Smooth muscle cell (in vitro differentiated cells): ENCODE measurements around the gene FAM3D. TPM values are rescaled to one million over a fixed set of nuclear protein-coding genes. Genes with fewer than 3 reads are reported as not detected.

Experiments used
- DNase-seq: peaks from one replicate; lab custom pipeline; 2025; ENCODE audit not compliant: unreplicated experiment; lab: John Stamatoyannopoulos, UW
- H2AFZ ChIP-seq: fragments of 200-600 bp; sonication (generic); 2 replicates; pipeline ENCODE4 v1.6.0; 2016; ENCODE audit warnings: antibody characterized with exemption, low read depth, mild to moderate bottlenecking
- H3F3A ChIP-seq: fragments of 200-600 bp; sonication (generic); 2 replicates; pipeline ENCODE4 v1.6.0; 2017; ENCODE audit warnings: antibody characterized with exemption, low read depth
- H3K27ac ChIP-seq: fragments of 200-600 bp; sonication (generic); 2 replicates; pipeline ENCODE4 v1.5.1; 2016; ENCODE audit warnings: low read depth, mild to moderate bottlenecking
- H3K27me3 ChIP-seq: fragments of 200-600 bp; sonication (generic); 2 replicates; pipeline ENCODE4 v1.6.1; 2016; ENCODE audit warnings: low read depth, mild to moderate bottlenecking
- H3K36me3 ChIP-seq: fragments of 200-600 bp; sonication (generic); 2 replicates; pipeline ENCODE4 v1.5.1; 2016; ENCODE audit warnings: low read depth
- H3K4me1 ChIP-seq: fragments of 200-600 bp; sonication (generic); 2 replicates; pipeline ENCODE4 v1.5.1; 2016; ENCODE audit warnings: low read depth
- H3K4me2 ChIP-seq: fragments of 200-600 bp; sonication (generic); 2 replicates; pipeline ENCODE4 v1.6.0; 2016; ENCODE audit warnings: mild to moderate bottlenecking
- H3K4me3 ChIP-seq: fragments of 200-600 bp; sonication (generic); 2 replicates; pipeline ENCODE4 v1.5.1; 2016; ENCODE audit warnings: mild to moderate bottlenecking
- H3K79me2 ChIP-seq: fragments of 200-600 bp; sonication (generic); 2 replicates; pipeline ENCODE4 v1.6.0; 2016; ENCODE audit warnings: low read depth, mild to moderate bottlenecking
- H3K9ac ChIP-seq: fragments of 200-600 bp; sonication (generic); 2 replicates; pipeline ENCODE4 v1.6.0; 2016; ENCODE audit warnings: low read depth
- H3K9me3 ChIP-seq: fragments of 200-600 bp; sonication (generic); replicated peaks from 2 replicates; pipeline ENCODE4 v1.5.1; 2016; ENCODE audit warnings: low read depth
- H4K20me1 ChIP-seq: fragments of 200-600 bp; sonication (generic); 2 replicates; pipeline ENCODE4 v1.6.0; 2016; ENCODE audit warnings: low read depth
- WGBS: methylation state at CpG from one replicate; pipeline ENCODE4 v1.1.7; 2016; ENCODE audit warnings: low lambda C conversion rate; 5-methylcytosine and 5-hydroxymethylcytosine counted together
- polyA plus RNA-seq: library from polyadenylated mRNA; unstranded; fragments of >200 nt; fragmentation: Nextera tagmentation; extraction: Ambion mirVana; gene quantifications from 2 replicates; pipeline ENCODE4 v1.2.1, GENCODE V29; 2016
- total RNA-seq: library from RNA; depleted of rRNA; stranded (reverse); fragments of >200 nt; gene quantifications from 2 replicates; pipeline ENCODE4 v1.2.3, GENCODE V29; 2014
- TF ChIP-seq, protein P1 (sequence below): fragments of 200-600 bp; sonication (generic); IDR thresholded peaks from 2 replicates; pipeline ENCODE4 v1.5.1; 2017; ENCODE audit warnings: borderline replicate concordance, mild to moderate bottlenecking, antibody characterized with exemption; ENCODE audit not compliant: insufficient read depth, poor library complexity, severe bottlenecking

Gene FAM3D
- total and polyA plus RNA-seq, 2 experiments from 2014 or later = 0.18 to 0.33 TPM

DNA sequence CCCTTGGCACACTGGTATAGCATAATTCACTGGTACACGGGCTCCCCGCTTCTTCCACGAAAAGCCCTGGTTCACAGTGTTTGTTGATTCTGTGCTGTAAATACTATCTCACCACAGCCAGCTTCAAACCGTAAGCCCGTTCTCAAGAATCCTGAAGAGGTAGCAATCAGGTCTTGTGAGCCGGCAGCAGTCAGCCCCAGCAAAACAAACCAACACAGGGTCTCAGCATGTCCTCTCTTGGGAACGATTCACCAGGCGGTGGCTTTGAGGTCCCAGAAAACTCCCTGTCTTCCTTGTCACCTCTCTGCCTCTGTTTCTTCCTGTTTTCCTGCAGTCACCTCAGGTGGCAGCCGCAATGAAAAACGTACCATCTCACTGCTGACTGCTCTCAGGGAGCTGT, 19.1 kb upstream of the FAM3D start:
- Histone ChIP-seq H3F3A (peaks cover 4% of the 10 kb centered on the region), H4K20me1 (no peaks in the 10 kb centered on the region), H3K27ac (no peak overlapping the region), H3K4me3 (no peak overlapping the region), H3K4me2 (no peak overlapping the region), H3K36me3 (no peaks in the 10 kb centered on the region), H3K4me1 (no peaks in the 10 kb centered on the region), H3K9me3 (no peaks in the 10 kb centered on the region), H3K79me2 (no peaks in the 10 kb centered on the region), H3K9ac (no peak overlapping the region), H3K27me3 (no peaks in the 10 kb centered on the region), H2AFZ (no peak overlapping the region)
- WGBS = 92% methylated on average over 10 of the region's 10 CpGs
- TF ChIP-seq, protein P1, sequence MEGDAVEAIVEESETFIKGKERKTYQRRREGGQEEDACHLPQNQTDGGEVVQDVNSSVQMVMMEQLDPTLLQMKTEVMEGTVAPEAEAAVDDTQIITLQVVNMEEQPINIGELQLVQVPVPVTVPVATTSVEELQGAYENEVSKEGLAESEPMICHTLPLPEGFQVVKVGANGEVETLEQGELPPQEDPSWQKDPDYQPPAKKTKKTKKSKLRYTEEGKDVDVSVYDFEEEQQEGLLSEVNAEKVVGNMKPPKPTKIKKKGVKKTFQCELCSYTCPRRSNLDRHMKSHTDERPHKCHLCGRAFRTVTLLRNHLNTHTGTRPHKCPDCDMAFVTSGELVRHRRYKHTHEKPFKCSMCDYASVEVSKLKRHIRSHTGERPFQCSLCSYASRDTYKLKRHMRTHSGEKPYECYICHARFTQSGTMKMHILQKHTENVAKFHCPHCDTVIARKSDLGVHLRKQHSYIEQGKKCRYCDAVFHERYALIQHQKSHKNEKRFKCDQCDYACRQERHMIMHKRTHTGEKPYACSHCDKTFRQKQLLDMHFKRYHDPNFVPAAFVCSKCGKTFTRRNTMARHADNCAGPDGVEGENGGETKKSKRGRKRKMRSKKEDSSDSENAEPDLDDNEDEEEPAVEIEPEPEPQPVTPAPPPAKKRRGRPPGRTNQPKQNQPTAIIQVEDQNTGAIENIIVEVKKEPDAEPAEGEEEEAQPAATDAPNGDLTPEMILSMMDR = no peak
- DNase-seq = no peak

GRCh38 chr3:58683466-58683865, 16.9 kb upstream of the FAM3D start:
- no peak for DNase-seq
- H3K4me2 ChIP-seq = no peak overlapping the region

GRCh38 chr3:58683001-58683458, 16.5 kb upstream of the FAM3D start:
- Histone ChIP-seq H3K36me3 (no peaks in the 10 kb centered on the region), H2AFZ (no peak overlapping the region), H3K79me2 (no peaks in the 10 kb centered on the region), H3K27ac (peak overlapping the region; percentile 60), H3F3A (peaks cover 4% of the 10 kb centered on the region), H3K4me3 (no peak overlapping the region), H3K9ac (no peak overlapping the region), H3K27me3 (no peaks in the 10 kb centered on the region), H3K9me3 (no peaks in the 10 kb centered on the region), H3K4me1 (no peaks in the 10 kb centered on the region), H3K4me2 (no peak overlapping the region), H4K20me1 (no peaks in the 10 kb centered on the region)
- TF ChIP-seq, protein P1 = no peak
- DNase-seq = no peak
- WGBS = 67% methylated on average over 5 of the region's 5 CpGs

More at GRCh38 chr3:58683466-58683865, 16.9 kb upstream of the FAM3D start:
- 42% methylated on average over 4 of the region's 4 CpGs for WGBS
- Histone ChIP-seq H3F3A (peaks cover 4% of the 10 kb centered on the region), H3K79me2 (no peaks in the 10 kb centered on the region), H3K4me1 (no peaks in the 10 kb centered on the region), H3K9ac (no peak overlapping the region), H3K36me3 (no peaks in the 10 kb centered on the region), H2AFZ (no peak overlapping the region), H3K4me3 (no peak overlapping the region), H3K9me3 (no peaks in the 10 kb centered on the region), H3K27me3 (no peaks in the 10 kb centered on the region), H3K27ac (peak overlapping the region; percentile 60), H4K20me1 (no peaks in the 10 kb centered on the region)
- TF ChIP-seq, protein P1 = no peak

DNA sequence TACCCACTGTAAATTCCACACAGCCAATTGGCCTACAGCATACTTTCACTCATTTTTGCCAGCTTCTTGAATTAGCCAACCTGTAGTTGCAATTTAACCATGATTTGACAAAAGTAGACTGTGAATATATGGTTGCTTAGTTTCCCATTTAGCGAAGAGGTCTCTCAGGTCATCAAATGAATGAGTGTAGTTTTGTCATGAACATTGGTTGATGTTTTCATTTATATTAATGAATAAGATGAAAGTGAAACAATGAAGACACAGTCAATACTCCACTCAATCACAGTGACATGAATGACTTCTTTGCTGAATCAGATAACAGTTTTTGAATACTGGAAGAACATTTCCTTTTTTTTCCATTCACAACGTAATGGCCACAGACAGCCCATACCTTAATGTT, 15.3 kb upstream of the FAM3D start:
- Histone ChIP-seq H2AFZ (no peak overlapping the region), H3K27me3 (no peaks in the 10 kb centered on the region), H3K36me3 (no peaks in the 10 kb centered on the region), H3K4me2 (no peak overlapping the region), H3K4me1 (no peaks in the 10 kb centered on the region), H3K9ac (no peak overlapping the region), H3K4me3 (no peak overlapping the region), H3F3A (peaks cover 4% of the 10 kb centered on the region), H3K9me3 (no peaks in the 10 kb centered on the region), H3K79me2 (no peaks in the 10 kb centered on the region), H3K27ac (no peak overlapping the region), H4K20me1 (no peaks in the 10 kb centered on the region)
- WGBS = 94% methylated on average over 2 of the region's 2 CpGs
- TF ChIP-seq, protein P1 = no peak
- DNase-seq = no peak
